Measurements from ENCODE around the gene TNP2. TPM values are rescaled to one million over a fixed set of nuclear protein-coding genes. Genes with fewer than 3 reads are reported as not detected.
A peak's percentile ranks its signal among the peaks of the same experiment; 100 is the strongest.

TNP2 gene
- total RNA-seq, 5 donors from 2014 or later (not counting 1 experiment from before 2014, with no cell fraction given): not detected

GRCh38 chr16:11239644-11240632 lies 29.2 kb downstream of the TNP2 start:
- no peaks in the 10 kb centered on the region for H3K36me3 Mint-ChIP-seq

GRCh38 chr16:11238272-11239202 lies 30.6 kb downstream of the TNP2 start:
- POLR2A ChIA-PET: no interaction called here
- Histone ChIP-seq H3K9me3 (no peaks in the 10 kb centered on the region), H3K27me3 (replicated peaks in 1 of 2; ENCODE audit: control insufficient read depth in 2 of 2, extremely low read depth in 1 of 2, insufficient read depth in 2 of 2, low read length in 1 of 2) (no peaks in the 10 kb centered on the region), H3K4me1 (ENCODE audit: control insufficient read depth in 1 of 2, extremely low read depth in 1 of 2, insufficient read depth in 2 of 2, low read length in 2 of 2) (peaks cover 9 to 36% of the 10 kb centered on the region in 2 experiments), H3K36me3 (ENCODE audit: control insufficient read depth in 2 of 2, extremely low read depth in 1 of 2, insufficient read depth in 1 of 2, low read length in 1 of 2) (no peaks in the 10 kb centered on the region), H3K27ac (ENCODE audit: low read length) (no peak overlapping the region), H3K4me3 (ENCODE audit: control insufficient read depth in 1 of 2, extremely low read depth in 1 of 2, low read length in 1 of 2) (no peak overlapping the region)
- WGBS (ENCODE audit: insufficient coverage): 97% methylated on average over 7 of the region's 15 CpGs
- no peak overlapping the region for H3K4me3 Mint-ChIP-seq
- ATAC-seq (replicated peaks in 1 of 4): no peak
- H3K36me3 Mint-ChIP-seq: no peaks in the 10 kb centered on the region
- H3K27ac Mint-ChIP-seq: peak overlapping the region; percentile 25 to 52
- no peaks in the 10 kb centered on the region for H3K27me3 Mint-ChIP-seq
- no peak for DNase-seq
- CTCF ChIA-PET: no interaction called here
- H3K9me3 Mint-ChIP-seq: no peaks in the 10 kb centered on the region
- H3K4me1 Mint-ChIP-seq: peaks cover 24 to 28% (median 24%) of the 10 kb centered on the region in 3 donors

More at GRCh38 chr16:11239644-11240632, 29.2 kb downstream of the TNP2 start:
- CTCF ChIA-PET: no interaction called here
- Histone ChIP-seq H3K4me3 (ENCODE audit: control insufficient read depth in 1 of 2, extremely low read depth in 1 of 2, low read length in 1 of 2) (no peak overlapping the region), H3K36me3 (ENCODE audit: control insufficient read depth in 2 of 2, extremely low read depth in 1 of 2, insufficient read depth in 1 of 2, low read length in 1 of 2) (no peaks in the 10 kb centered on the region), H3K9me3 (no peaks in the 10 kb centered on the region), H3K27me3 (replicated peaks in 1 of 2; ENCODE audit: control insufficient read depth in 2 of 2, extremely low read depth in 1 of 2, insufficient read depth in 2 of 2, low read length in 1 of 2) (no peaks in the 10 kb centered on the region), H3K4me1 (ENCODE audit: control insufficient read depth in 1 of 2, extremely low read depth in 1 of 2, insufficient read depth in 2 of 2, low read length in 2 of 2) (peaks cover 4 to 22% of the 10 kb centered on the region in 2 experiments), H3K27ac (ENCODE audit: low read length) (no peak overlapping the region)
- Mint-ChIP-seq H3K27me3 (no peaks in the 10 kb centered on the region), H3K4me3 (peak overlapping the region in 2 of 3 donors; percentile 18 to 19), H3K4me1 (peaks cover 12 to 15% (median 13%) of the 10 kb centered on the region in 3 donors), H3K27ac (peak overlapping the region; percentile 76 to 87), H3K9me3 (no peaks in the 10 kb centered on the region)
- ATAC-seq (replicated peaks in 1 of 4) (no peak), DNase-seq (no peak)
- WGBS (ENCODE audit: insufficient coverage): 83% methylated on average over 7 of the region's 10 CpGs
- POLR2A ChIA-PET: no interaction called here

- Histone ChIP-seq H3K4me1 (ENCODE audit: control insufficient read depth in 1 of 2, extremely low read depth in 1 of 2, insufficient read depth in 2 of 2, low read length in 2 of 2) (peaks cover 14 to 53% of the 10 kb centered on the region in 2 experiments), H3K36me3 (ENCODE audit: control insufficient read depth in 2 of 2, extremely low read depth in 1 of 2, insufficient read depth in 1 of 2, low read length in 1 of 2) (no peaks in the 10 kb centered on the region), H3K9me3 (no peaks in the 10 kb centered on the region), H3K27ac (ENCODE audit: low read length) (no peak overlapping the region), H3K27me3 (replicated peaks in 1 of 2; ENCODE audit: control insufficient read depth in 2 of 2, extremely low read depth in 1 of 2, insufficient read depth in 2 of 2, low read length in 1 of 2) (no peaks in the 10 kb centered on the region), H3K4me3 (ENCODE audit: control insufficient read depth in 1 of 2, extremely low read depth in 1 of 2, low read length in 1 of 2) (no peak overlapping the region)
- ATAC-seq (replicated peaks in 1 of 4): no peak
- 97% methylated on average over 5 of the region's 10 CpGs for WGBS (ENCODE audit: insufficient coverage)
- POLR2A ChIA-PET: interaction anchor here in 1 of 2 donors (1.3 kb wide), 1 partner anchor 13 kb away, joined by 5 read pairs; no protein-coding TSS in a partner anchor
- peak overlapping the region in 1 of 2 donors; percentile 64 for H3K27ac Mint-ChIP-seq
- H3K4me1 Mint-ChIP-seq: peaks cover 40 to 47% (median 42%) of the 10 kb centered on the region in 3 donors
- no peak overlapping the region for H3K4me3 Mint-ChIP-seq
- no peaks in the 10 kb centered on the region for H3K27me3 Mint-ChIP-seq
- no peaks in the 10 kb centered on the region for H3K36me3 Mint-ChIP-seq
- no peaks in the 10 kb centered on the region for H3K9me3 Mint-ChIP-seq
- CTCF ChIA-PET: no interaction called here
- no peak for DNase-seq
Observed at GRCh38 chr16:11236461-11237254, 32.5 kb downstream of the TNP2 start.

GRCh38 chr16:11235703-11235991 lies 33.5 kb downstream of the TNP2 start:
- Mint-ChIP-seq H3K4me1 (peaks cover 50 to 56% (median 51%) of the 10 kb centered on the region in 3 donors), H3K9me3 (no peaks in the 10 kb centered on the region), H3K4me3 (no peak overlapping the region), H3K27me3 (no peaks in the 10 kb centered on the region), H3K36me3 (no peaks in the 10 kb centered on the region), H3K27ac (peak overlapping the region in 1 of 2 donors; percentile 65)
- H3K4me3 ChIP-seq (ENCODE audit: control insufficient read depth in 1 of 2, extremely low read depth in 1 of 2, low read length in 1 of 2): no peak overlapping the region
- H3K9me3 ChIP-seq: no peaks in the 10 kb centered on the region
- CTCF ChIA-PET: interaction anchor here in 1 of 2 donors (0.8 kb wide), 1 partner anchor 264 kb away, joined by 3 read pairs; no protein-coding TSS in a partner anchor
- H3K27ac ChIP-seq (ENCODE audit: low read length): no peak overlapping the region
- ATAC-seq (replicated peaks in 1 of 4) (no peak), DNase-seq (no peak)
- WGBS (ENCODE audit: insufficient coverage): 78% methylated on average over 2 of the region's 5 CpGs
- POLR2A ChIA-PET: interaction anchor here in 1 of 2 donors (1.3 kb wide), 1 partner anchor 14 kb away, joined by 5 read pairs; no protein-coding TSS in a partner anchor
- no peaks in the 10 kb centered on the region for H3K36me3 ChIP-seq (ENCODE audit: control insufficient read depth in 2 of 2, extremely low read depth in 1 of 2, insufficient read depth in 1 of 2, low read length in 1 of 2)
- H3K27me3 ChIP-seq (replicated peaks in 1 of 2; ENCODE audit: control insufficient read depth in 2 of 2, extremely low read depth in 1 of 2, insufficient read depth in 2 of 2, low read length in 1 of 2): no peaks in the 10 kb centered on the region
- peaks cover 17 to 55% of the 10 kb centered on the region in 2 experiments for H3K4me1 ChIP-seq (ENCODE audit: control insufficient read depth in 1 of 2, extremely low read depth in 1 of 2, insufficient read depth in 2 of 2, low read length in 2 of 2)

- Mint-ChIP-seq H3K27ac (peak overlapping the region; percentile 72 to 76), H3K4me1 (peaks cover 51 to 59% (median 52%) of the 10 kb centered on the region in 3 donors), H3K9me3 (no peaks in the 10 kb centered on the region), H3K36me3 (no peaks in the 10 kb centered on the region), H3K27me3 (no peaks in the 10 kb centered on the region), H3K4me3 (no peak overlapping the region)
- WGBS (ENCODE audit: insufficient coverage): 81% methylated on average over 9 of the region's 13 CpGs
- POLR2A ChIA-PET: interaction anchor here in 1 of 2 donors (1.3 kb wide), 1 partner anchor 14 kb away, joined by 5 read pairs; no protein-coding TSS in a partner anchor
- Histone ChIP-seq H3K36me3 (ENCODE audit: control insufficient read depth in 2 of 2, extremely low read depth in 1 of 2, insufficient read depth in 1 of 2, low read length in 1 of 2) (no peaks in the 10 kb centered on the region), H3K4me3 (ENCODE audit: control insufficient read depth in 1 of 2, extremely low read depth in 1 of 2, low read length in 1 of 2) (no peak overlapping the region), H3K9me3 (no peaks in the 10 kb centered on the region), H3K27ac (ENCODE audit: low read length) (peak overlapping the region; percentile 85), H3K4me1 (ENCODE audit: control insufficient read depth in 1 of 2, extremely low read depth in 1 of 2, insufficient read depth in 2 of 2, low read length in 2 of 2) (peaks cover 13 to 53% of the 10 kb centered on the region in 2 experiments), H3K27me3 (replicated peaks in 1 of 2; ENCODE audit: control insufficient read depth in 2 of 2, extremely low read depth in 1 of 2, insufficient read depth in 2 of 2, low read length in 1 of 2) (no peaks in the 10 kb centered on the region)
- ATAC-seq (replicated peaks in 1 of 4): no peak
- CTCF ChIA-PET: interaction anchor here in 1 of 2 donors (0.8 kb wide), 1 partner anchor 264 kb away, joined by 3 read pairs; no protein-coding TSS in a partner anchor
- DNase-seq: no peak
Observed at GRCh38 chr16:11234884-11235702, 34.0 kb downstream of the TNP2 start.

Data from T-cell (primary cell).